NT2/D1 (cell line): ENCODE measurements around the gene TMED5.
"Not testable (repeated sequence)": the region's sequence is repeated elsewhere in the genome, so short reads cannot be mapped to it uniquely, and the experiment has no call there.

Experiments
- DNase-seq: peaks from one replicate; pipeline ENCODE4 v3.0.0-alpha.2; 2011; ENCODE audit warnings: low read depth, low spot score
- H3K27me3 ChIP-seq: 2 replicates; pipeline ENCODE4 v1.6.0; 2011; ENCODE audit warnings: mild to moderate bottlenecking; ENCODE audit not compliant: insufficient read length, insufficient read depth
- H3K36me3 ChIP-seq: 2 replicates; pipeline ENCODE4 v1.6.1; 2011; ENCODE audit warnings: mild to moderate bottlenecking, low read length, mixed read lengths; ENCODE audit not compliant: insufficient read depth, insufficient read length
- H3K4me1 ChIP-seq: 2 replicates; pipeline ENCODE4 v1.5.1; 2011; ENCODE audit not compliant: insufficient read depth, insufficient read length
- H3K4me3 ChIP-seq: 2 replicates; pipeline ENCODE4 v1.5.1; 2011; ENCODE audit warnings: low read depth; ENCODE audit not compliant: insufficient read length
- H3K9ac ChIP-seq: 2 replicates; pipeline ENCODE4 v1.6.0; 2011; ENCODE audit warnings: low read depth; ENCODE audit not compliant: insufficient read length
- H3K9me3 ChIP-seq: 2 replicates; pipeline ENCODE4 v1.5.1; 2011; ENCODE audit warnings: mild to moderate bottlenecking, low read length; ENCODE audit not compliant: insufficient read depth
- SUZ12 ChIP-seq: IDR thresholded peaks from 2 replicates; pipeline ENCODE4 v1.6.1; 2011; ENCODE audit not compliant: insufficient read length, insufficient read depth; ENCODE audit errors: extremely low read depth
- YY1 ChIP-seq: IDR thresholded peaks from 2 replicates; pipeline ENCODE4 v1.6.1; 2011; ENCODE audit not compliant: insufficient read length, insufficient read depth
- ZNF274 ChIP-seq: IDR thresholded peaks from 2 replicates; pipeline ENCODE4 v1.6.1; 2011; ENCODE audit warnings: mild to moderate bottlenecking, low read depth, low read length

TMED5 gene

DNA sequence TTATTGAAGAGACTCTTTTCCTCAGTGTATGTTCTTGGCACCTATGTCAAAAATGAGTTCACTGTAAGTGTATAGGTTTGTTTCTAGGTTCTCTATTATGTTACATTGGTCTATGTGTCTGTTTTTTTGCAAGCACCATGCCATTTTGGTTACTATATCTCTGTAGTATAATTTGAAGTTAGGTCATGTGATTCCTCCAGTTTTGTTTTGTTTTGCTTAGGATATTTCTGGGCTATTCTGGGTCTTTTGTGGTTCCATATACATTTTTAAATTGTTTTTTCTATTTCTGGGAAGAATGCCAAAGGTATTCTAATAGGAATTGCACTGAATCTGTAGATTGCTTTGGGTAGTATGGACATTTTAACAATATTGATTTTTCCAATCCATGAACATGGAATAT lies 13.2 kb downstream of the TMED5 start:
- Histone ChIP-seq H3K4me3 (no peak overlapping the region), H3K4me1 (no peaks in the 10 kb centered on the region), H3K9ac (no peak overlapping the region), H3K27me3 (no peaks in the 10 kb centered on the region), H3K36me3 (no peaks in the 10 kb centered on the region), H3K9me3 (peaks cover 12% of the 10 kb centered on the region; the same call in 1 of the 2 replicates)
- TF ChIP-seq ZNF274, result no peak
- no peak for TF ChIP-seq SUZ12
- no peak for TF ChIP-seq YY1
- no peak for DNase-seq

DNA sequence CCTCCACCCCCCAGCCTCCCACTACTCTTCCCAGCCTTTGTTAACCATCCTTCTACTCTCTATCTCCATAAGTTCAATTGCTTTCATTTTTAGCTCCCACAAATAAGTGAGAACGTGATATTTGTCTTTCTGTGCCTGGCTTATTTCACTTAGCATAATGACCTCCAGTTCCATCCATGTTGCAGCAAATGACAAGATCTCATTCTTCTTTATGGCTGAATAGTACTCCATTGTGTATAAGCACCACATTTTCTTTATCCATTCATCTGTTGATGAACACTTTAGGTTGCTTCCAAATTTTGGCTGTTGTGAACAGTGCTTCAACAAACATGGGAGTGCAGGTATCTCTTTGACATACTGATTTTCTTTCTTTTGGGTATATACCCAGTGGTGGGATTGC lies 14.3 kb downstream of the TMED5 start:
- H3K36me3 ChIP-seq, result not testable (repeated sequence)

GRCh38 chr1:93164816-93165215 lies 15.4 kb downstream of the TMED5 start:
- no peak for DNase-seq
- Histone ChIP-seq H3K4me1 (no peaks in the 10 kb centered on the region), H3K27me3 (no peaks in the 10 kb centered on the region), H3K9ac (no peak overlapping the region), H3K9me3 (0 out of 2 replicates have a peak, but pooled peaks cover 4% of the 10 kb centered on the region), H3K36me3 (peaks cover 2% of the 10 kb centered on the region), H3K4me3 (no peak overlapping the region)
- TF ChIP-seq YY1 (no peak), ZNF274 (no peak), SUZ12 (no peak)

More for the DNA sequence above, 14.3 kb downstream of the TMED5 start:
- not testable (repeated sequence) for DNase-seq, H3K4me1 ChIP-seq, H3K27me3 ChIP-seq, H3K4me3 ChIP-seq, H3K9ac ChIP-seq
- H3K9me3 ChIP-seq, result peaks cover 12% of the 10 kb centered on the region; the same call in 1 of the 2 replicates

GRCh38 chr1:93163314-93163713 lies 16.9 kb downstream of the TMED5 start:
- H3K4me3 ChIP-seq, H3K4me1 ChIP-seq, H3K9ac ChIP-seq, H3K9me3 ChIP-seq, H3K27me3 ChIP-seq, DNase-seq: not testable (repeated sequence)
- H3K36me3 ChIP-seq, result peaks cover 13% of the 10 kb centered on the region

DNA sequence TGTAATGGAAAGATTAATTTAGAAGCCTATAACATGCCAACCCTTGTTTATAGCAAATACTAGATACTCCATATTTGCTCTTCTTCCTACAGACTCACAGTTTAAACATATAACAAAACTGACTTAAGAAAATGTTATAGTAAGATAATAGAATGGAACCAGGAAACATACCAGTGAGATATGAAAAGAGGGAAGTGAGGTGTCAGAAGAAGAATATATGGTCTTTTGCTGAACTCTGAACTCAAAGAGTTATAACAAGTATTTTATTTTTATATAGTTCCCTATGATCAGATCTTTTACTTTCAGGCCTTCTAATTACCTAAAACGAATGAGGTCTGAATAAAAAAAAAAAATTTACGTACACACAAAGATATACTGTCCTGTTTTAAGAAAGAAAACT lies 20.9 kb downstream of the TMED5 start:
- Histone ChIP-seq H3K4me1 (no peaks in the 10 kb centered on the region), H3K36me3 (peaks cover 49% of the 10 kb centered on the region), H3K9me3 (no peaks in the 10 kb centered on the region), H3K4me3 (no peak overlapping the region), H3K27me3 (no peaks in the 10 kb centered on the region), H3K9ac (no peak overlapping the region)
- DNase-seq, result no peak
- TF ChIP-seq SUZ12 (no peak), ZNF274 (no peak), YY1 (no peak)

GRCh38 chr1:93155335-93155734 lies 24.9 kb downstream of the TMED5 start:
- H3K9ac ChIP-seq, result no peak overlapping the region
- H3K4me3 ChIP-seq, result no peak overlapping the region
- H3K9me3 ChIP-seq, result no peaks in the 10 kb centered on the region
- H3K36me3 ChIP-seq, result peaks cover 73% of the 10 kb centered on the region
- H3K27me3 ChIP-seq, result no peaks in the 10 kb centered on the region
- no peaks in the 10 kb centered on the region for H3K4me1 ChIP-seq
- no peak for DNase-seq
- TF ChIP-seq YY1 (no peak), SUZ12 (no peak), ZNF274 (no peak)

GRCh38 chr1:93154898-93155297 lies 25.3 kb downstream of the TMED5 start:
- TF ChIP-seq SUZ12 (no peak), YY1 (no peak), ZNF274 (no peak)
- DNase-seq, result no peak
- Histone ChIP-seq H3K9ac (no peak overlapping the region), H3K9me3 (no peaks in the 10 kb centered on the region), H3K27me3 (no peaks in the 10 kb centered on the region), H3K4me3 (no peak overlapping the region), H3K4me1 (no peaks in the 10 kb centered on the region), H3K36me3 (peaks cover 72% of the 10 kb centered on the region)

DNA sequence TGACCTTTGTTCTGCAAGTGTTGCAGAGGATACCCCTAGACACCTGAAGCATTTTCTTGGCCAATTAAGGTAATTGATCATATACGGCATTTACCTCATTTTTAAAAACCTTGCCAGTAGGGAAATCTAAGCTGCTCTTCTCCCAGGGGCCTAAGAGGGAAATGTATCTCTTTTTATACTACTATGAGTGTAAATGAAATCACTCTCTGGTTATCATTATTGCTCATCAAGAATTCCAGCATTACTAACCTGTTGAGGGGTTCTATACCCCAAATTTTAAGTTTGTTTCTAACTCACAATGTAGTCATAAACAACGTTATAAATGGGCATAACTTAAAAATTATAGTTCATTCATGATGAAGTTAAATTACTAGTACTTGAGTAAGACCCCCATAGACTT lies 27.4 kb downstream of the TMED5 start:
- Histone ChIP-seq H3K36me3 (peaks cover 59% of the 10 kb centered on the region), H3K27me3 (no peaks in the 10 kb centered on the region), H3K9ac (no peak overlapping the region), H3K4me1 (no peaks in the 10 kb centered on the region), H3K4me3 (no peak overlapping the region), H3K9me3 (no peaks in the 10 kb centered on the region)
- DNase-seq, result no peak
- TF ChIP-seq ZNF274 (no peak), YY1 (no peak), SUZ12 (no peak)
